Right lung (tissue), 5 donors: ENCODE data around the gene RAB1A. TPM values are rescaled to one million over a fixed set of nuclear protein-coding genes. Genes with fewer than 3 reads are reported as not detected.

Source experiments
- DNase-seq, 2 donors: peaks; one replicate each; pipeline ENCODE4 v3.0.0-alpha.2; 2013
- polyA plus RNA-seq, 5 donors: library from polyadenylated mRNA; unstranded; fragments of 120-200 nt; gene quantifications; one replicate each; pipeline versions ENCODE4 v1.2.1 to v1.2.3, GENCODE V29; 2013; ENCODE audit warnings: inconsistent platforms in 1 of 5, low replicate concordance in 1 of 5; ENCODE audit not compliant: insufficient read length in 5 of 5, insufficient read depth in 1 of 5

RAB1A gene
- polyA plus RNA-seq, 5 donors = 166 to 187 (median 171) TPM

DNA sequence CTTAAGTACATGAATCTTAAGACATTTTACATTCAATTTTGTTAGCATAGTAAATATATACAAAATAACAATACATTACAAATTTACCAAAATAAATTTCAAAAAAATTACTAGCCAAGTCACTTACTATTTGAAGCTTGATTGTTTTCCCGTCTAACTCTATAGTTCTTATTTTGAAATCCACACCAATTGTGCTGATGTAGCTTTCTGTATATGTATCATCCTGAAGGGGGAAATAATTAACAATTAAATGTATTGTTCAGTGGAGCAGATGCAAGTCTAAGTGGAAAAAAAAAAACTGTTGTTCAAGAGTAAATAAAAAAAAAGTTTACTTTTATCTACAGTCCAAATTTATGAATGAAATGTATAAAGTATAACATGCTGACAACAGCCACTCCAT, 32.1 kb downstream of the RAB1A start:
- DNase-seq = no peak

DNA sequence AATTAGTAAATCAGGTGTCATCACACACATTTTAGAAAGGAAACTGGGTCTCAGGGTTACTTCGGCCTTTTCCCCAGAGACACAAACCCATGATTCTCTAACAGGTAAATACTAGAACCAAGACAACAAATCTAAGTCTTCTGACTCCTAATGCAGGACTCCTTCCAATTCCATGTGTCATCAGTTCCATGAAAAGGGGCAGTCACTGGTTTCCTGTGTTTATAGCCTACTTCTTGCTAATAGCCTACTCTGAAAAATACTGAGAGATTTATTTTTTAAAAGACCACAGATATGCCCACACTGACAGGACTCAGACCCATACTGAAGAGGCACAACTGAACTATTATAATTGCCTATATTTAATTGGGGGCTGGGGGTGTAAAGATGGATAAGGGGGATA, 33.0 kb downstream of the RAB1A start:
- DNase-seq = no peak

DNA sequence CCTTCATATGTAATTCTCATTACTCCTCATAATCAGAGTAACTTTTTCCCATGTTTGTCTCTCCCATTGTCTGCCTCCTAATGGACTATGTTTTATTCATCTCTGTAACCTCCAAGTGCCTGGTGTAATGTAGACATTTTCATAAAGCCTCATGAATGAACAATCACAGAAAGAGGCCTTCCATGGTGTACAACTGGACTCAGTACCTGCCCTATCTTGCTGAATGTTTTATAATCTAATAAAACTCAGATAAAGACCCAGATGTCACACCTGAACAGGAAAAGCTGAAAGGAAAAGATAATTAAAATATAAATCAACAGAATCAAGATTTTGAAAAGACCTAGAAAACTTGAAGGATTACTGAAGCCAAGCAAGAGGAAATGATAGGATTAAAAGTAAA, 36.7 kb downstream of the RAB1A start:
- no peak for DNase-seq

DNA sequence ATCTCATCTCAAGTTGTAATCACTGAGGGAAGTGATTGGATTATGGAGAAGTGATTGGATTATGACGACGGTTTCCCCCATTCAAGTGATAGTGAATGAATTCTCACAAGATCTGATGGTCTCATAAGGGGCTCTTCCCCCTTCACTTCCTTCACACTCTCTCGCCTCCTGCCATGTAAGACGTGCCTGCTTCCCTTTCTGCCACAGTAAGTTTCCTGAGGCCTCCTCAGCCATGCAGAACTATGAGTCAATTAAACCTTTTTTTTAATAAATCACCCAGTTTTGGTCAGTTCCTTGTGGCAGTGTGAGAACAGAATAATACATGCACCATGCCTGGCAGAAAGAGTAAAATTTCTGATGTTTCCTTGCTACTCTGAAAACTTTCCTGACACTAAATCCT, 37.1 kb downstream of the RAB1A start:
- DNase-seq = no peak

DNA sequence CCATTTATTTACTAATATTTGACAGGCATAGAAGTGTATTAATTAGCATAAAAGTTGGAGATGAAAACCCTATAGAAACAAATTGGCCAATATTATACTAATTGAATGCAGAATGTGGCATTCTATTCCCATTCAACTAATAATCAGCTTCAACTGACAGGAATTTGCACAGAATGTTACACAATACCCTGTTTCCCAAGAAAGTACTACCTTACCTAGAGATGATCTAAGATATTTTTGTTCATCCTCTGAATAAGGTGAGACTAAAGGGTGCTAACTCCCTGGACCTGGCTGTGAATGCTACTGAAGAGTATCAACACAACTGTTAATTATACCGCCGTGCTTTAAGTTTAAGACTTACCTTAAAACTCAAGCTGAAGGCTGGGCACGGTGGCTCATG, 44.8 kb downstream of the RAB1A start:
- DNase-seq = no peak

DNA sequence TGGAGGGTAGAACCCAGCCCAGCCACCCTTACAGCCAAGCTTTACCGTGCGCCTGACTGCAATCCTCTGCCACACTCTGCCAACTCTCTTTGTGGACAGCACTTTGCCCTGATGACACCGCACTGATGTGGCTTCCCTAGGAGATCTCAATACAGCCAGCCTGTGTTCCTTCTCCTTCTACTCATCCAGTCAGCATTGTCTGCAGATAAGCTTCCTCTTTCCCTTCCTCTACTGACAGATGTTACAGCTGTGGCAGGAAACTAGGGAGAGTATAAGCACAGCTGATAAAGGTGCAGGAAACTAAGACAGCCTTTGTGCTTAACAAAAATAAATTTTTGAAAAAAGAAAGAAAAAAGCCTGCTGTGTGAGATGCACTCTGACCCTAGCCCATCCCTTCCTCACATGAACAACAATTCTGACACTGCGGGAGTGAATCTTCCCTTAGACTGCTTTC, 48.6 kb downstream of the RAB1A start:
- DNase-seq = no peak

DNA sequence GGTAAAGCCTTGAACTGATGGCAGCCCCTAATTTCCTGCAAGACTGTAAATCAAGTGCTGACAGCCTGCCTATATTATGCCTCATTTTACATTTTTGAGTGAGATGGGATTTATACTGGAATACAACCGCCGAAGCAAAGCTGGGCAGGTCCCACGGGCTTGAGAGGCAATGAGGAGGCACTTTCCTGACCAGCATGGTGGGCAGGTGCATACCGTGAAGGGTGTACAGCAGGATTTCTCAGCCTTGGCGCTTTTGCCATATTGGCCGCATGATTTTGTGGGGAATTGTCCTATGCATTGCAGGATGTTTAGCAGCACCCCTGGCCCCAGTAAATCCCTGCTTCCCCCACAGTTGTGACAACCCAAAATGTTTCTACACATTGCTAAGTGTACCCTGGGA, 50.9 kb downstream of the RAB1A start:
- DNase-seq = no peak

DNA sequence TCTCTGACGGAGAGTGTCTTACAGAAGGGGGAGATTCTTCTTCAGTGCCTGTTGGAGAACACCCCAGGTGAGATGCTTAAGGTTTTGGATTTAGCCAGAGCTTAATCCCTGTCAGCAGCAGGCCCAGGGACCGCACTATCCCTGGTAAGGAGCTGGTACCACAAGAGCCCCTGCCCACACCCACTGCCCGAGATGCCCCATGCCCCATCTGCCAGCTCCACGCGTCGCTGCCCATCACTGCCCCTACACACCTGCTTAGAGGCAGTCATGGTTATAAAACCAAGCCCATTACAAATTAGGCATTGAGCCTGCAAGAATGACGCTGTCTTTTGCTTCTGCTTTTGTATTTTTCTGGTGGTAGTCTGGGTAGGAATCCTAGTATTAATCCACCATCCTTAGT, 52.0 kb downstream of the RAB1A start:
- DNase-seq = no peak

DNA sequence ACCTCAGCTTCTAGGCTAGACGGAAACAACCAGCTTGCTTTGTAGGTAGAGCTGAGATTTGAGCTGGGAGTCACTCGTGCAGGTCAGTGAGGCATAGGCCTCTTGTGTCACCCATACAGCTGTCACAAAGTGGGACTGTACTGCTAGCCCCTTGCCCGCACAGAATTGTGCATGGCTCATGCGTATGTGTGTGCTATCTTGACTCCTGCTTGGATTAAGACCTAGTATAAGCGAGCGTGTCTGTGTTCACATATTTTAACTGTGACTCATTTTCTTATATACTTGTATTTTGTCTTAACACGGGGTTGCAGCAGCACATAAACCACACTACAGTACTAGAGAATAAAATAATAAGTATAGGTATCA, 53.6 kb downstream of the RAB1A start:
- DNase-seq = no peak

DNA sequence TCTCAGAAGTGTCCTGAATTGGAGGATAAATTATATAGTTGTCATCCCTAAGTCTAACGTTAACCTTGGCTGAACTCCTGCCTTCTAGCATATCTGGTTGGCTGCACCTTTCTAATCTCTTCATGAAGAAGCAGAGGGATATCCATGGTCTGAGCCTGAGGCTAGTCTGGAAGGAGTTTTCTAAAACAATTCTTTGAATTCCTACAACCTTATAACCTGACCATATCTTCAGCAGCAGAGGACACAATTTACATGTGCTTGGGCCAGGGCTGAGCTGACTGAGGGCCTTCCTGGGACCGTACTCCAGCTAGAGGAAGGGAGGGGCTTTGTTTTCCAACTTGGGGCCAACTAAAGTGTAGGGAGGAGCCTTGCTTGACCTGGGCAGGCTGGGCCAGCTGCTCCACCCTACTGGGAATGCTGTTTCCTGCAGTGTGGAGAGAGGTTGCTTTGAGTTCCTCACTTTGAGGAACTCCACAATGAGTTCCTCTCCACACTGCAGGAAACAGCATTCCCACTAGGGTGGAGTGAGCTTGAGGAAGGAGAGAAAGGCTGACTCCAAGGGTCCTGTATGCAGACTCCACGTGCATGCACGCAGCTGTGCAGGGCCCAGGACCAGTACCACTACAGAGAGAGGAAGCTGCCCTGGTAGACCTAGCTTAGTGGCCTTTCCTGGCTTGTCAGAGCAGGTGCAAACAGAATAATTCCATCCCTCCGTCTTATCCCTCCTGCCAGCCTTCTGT, 54.1 kb downstream of the RAB1A start:
- no peak for DNase-seq

DNA sequence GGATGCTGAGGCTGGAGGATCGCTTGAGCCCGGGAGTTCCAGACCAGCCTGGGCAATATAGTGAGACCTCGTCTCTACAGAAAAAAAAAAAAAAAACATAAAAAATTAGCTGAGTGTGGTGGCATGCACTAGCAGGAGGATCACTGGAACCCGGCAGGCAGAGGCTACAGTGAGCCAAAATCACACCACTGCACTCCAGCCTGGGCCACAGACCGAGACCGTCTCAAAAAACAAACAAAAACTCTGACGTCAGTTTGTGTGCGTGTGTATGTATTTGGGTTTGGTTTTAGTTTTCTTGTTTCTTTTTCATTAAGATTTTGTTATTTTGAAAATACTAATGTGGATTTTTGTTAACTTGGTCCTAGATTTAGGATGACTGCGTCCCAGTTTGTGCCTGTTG, 54.7 kb downstream of the RAB1A start:
- no peak for DNase-seq

DNA sequence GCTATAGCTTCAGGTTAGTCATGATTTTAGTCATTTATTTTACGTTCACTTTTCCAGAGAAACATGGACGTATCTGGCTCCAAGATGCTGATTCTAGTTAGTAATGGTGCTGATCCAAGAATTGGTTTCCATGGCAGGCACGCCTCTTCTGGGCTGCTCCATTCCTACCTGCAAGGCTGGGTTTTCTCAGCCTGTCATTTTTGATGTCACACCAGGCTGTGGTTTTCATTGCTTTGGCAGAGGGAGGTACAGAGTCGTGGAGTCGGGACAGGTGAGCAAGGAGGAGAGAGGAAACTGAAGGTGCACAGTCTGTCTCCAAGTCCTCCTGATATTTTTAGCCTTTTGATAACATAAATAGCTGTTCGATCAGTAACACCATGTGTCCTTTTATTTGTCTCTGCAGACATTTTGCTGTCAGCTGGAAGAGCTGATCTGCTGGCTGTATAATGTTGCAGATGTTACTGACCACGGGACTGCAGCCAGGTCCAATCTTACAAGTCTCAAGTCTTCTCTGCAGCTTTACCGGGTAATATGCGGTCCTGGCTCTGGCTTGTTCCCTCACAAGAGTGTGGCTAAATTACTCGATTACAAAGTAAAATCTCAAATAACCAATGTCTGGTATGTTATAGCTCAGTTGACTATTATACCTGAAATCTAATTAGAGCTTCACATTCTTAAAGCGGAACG, 55.9 kb downstream of the RAB1A start:
- no peak for DNase-seq

DNA sequence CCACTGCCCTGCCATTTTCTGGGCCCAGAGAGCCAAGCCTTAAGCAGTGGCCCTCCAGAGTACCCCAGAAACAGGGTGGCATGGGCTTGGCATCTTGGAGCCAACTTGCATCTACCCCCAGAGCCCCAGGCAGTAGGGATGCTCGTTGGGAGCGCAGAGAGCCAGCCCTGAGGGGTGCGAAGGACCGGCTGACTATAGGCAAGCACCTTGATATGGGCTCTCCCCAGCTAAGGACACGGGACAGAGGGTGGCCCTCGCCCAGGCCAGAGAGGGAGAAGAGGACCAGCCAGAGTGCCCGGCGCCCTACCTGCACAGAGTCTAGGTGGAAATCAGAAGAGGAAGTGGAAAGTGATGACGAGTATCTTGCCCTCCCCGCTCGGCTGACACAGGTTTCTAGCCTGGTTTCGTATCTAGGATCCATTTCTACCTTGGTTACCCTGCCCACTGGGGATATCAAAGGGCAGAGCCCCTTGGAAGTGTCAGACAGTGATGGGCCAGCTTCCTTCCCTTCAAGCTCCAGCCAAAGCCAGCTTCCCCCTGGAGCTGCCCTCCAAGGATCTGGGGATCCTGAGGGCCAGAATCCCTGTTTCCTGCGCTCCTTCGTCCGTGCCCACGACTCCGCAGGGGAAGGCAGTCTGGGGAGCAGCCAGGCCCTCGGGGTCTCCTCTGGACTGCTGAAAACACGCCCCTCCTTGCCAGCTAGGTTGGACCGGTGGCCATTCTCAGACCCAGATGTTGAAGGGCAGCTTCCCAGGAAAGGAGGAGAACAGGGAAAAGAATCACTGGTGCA, 57.5 kb downstream of the RAB1A start:
- DNase-seq = no peak

DNA sequence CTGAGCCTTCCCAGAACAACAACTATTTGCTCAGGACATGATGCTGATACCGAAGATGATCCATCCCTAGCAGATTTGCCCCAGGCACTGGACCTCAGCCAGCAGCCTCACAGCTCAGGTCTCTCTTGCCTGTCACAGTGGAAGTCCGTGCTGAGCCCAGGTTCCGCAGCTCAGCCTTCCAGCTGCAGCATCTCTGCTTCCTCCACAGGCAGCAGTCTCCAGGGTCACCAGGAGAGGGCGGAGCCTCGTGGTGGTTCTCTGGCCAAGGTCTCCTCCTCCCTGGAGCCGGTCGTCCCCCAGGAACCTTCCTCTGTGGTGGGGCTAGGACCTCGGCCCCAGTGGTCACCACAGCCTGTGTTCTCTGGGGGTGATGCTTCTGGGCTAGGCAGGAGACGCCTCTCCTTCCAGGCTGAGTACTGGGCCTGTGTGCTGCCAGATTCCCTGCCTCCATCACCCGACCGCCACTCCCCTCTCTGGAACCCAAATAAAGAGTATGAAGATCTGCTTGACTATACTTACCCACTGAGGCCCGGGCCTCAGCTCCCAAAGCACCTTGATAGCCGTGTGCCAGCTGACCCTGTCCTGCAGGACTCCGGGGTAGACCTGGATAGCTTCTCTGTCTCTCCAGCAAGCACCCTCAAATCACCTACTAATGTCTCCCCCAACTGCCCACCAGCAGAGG, 58.3 kb downstream of the RAB1A start:
- no peak for DNase-seq

DNA sequence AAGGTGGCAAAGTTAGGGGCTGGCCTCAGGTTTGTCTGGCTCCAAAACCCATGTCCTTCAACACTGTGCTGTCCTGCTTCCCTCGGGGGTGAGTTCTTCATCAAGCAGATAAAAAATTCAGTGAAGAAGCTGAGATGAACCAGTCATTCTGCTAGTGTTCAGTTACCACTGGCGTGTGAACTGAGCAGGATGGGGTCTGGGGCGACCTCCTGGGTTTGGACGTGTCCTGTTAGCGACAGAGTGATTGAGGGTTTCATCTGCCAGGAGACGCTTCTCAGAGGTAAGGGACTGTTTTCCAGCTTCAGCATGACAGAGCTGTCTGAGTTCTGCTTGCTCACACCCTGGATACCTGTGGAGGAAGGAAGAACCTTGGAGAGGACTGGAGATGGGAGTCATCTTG, 59.0 kb downstream of the RAB1A start:
- DNase-seq = no peak

DNA sequence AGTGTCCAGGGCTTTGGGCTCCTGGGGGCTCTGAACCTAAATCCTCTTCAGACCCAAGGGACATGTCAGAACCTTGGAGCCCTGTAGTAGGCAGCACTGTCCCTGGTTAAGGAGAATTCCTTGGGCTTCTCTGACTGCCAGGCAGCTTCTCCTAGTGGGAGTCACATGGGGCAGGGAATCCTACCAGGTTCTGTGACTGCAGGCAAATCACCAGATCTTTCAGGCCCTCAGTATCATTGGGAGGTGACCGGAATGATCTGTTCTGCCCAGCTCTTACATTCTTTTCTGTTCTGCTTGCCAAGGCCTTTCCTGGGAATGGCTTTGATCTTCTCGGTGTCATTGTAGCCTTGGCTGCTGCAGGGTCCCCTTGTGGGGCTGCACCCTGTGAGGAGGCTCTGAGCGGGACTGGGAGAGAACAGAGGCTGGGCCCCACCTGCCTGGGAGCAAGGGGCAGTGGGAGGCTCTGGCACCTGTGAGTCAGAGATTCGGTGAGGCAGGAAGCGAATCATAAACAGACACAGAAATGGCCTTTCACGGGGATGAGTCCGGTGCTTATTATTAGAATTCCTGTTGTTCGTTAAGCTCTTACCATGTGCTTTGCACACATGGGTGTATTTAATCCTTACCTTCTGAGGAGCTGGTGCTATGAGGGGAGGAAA, 59.6 kb downstream of the RAB1A start:
- DNase-seq = no peak

DNA sequence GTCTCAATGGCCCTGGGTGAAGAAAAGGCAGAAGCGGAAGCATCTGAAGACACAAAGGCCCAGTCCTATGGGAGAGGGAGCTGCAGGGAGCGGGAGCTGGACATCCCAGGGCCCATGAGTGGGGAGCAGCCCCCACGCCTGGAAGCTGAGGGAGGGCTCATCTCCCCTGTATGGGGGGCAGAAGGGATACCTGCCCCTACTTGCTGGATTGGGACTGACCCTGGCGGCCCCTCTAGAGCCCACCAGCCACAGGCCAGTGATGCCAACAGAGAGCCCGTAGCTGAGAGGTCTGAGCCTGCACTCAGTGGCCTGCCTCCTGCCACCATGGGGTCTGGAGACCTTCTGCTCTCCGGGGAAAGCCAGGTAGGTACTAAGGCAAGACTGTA, 60.5 kb downstream of the RAB1A start:
- no peak for DNase-seq

DNA sequence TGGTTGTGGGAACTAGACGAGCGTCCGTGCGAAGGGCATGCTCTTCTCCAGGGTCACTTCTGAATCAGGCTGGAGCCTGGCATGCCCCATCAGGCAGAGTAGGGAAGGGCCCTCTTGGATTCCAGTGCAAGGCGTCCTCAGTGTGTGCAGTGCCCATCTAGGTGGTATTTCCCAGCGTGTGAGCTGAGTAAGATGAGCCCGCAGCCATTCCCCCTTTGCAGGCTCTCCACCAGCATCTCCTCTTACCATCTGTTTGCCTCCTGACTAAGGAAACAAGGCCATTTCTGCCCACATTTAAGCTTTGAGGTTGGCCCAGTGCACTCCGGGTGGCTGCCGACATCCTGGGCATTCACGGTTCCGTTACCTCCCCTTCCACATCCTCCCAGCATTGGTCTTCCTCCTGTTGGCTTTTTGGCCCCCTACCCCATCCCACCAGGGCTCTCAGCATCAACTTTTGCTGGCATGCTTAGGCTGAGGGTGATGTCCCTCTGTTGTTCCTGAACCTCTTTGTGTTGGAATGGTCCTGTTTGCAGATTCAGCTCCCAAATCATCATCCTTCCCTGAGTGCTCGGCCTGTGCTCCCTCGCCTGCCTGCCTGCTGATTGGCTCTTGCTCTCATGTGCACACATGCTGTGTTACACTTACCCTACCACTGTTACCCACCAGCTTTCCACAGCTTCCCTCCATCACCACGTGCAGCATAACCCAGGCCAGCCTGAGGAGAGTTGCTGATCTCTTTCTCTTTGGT, 61.9 kb downstream of the RAB1A start:
- DNase-seq = no peak

DNA sequence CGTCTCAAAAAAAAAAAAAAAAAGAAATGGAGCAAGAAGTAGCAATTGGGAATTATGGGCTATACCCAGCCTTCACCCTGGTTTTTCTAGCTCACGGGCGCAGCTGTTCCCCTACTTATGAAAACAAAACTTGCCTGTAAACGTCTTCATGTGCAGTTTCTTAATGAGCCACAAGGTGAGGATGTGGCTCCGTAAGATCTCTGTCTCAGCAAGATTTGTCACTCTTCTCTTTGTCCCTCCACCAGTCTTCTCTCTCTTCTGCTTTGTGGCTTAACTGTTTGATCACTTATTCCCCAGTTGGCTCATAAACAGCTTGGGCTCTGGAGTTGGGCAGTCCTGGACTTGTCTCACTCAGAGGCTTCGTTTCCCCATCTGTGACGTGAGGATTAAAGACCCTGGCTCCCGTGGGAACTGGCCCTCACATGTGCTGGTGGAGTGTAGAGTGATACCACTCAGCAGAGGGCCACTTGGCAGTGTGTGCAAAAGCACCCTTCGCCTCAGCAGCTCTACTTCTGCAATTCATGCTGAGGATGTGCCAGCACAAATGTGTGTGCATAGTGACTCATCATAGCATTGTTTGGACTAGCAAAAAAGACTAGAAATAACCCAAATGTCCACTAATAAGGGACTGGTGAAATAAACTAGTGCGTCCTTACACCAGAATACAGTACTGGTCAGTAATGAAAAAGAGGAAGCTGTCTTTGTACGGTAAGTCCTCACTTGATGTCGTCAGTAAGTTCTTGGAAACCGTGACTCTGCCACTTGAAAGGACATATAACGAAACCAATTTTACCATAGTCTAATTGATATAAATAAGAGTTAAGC, 65.0 kb downstream of the RAB1A start:
- no peak for DNase-seq
